HL-60 (cell line): ENCODE measurements around the gene PGAM2.

Source experiments
- DNase-seq, 2 experiments: peaks; one replicate each; pipeline ENCODE4 v3.0.0-alpha.2; 2010 to 2020; ENCODE audit warnings: low read depth in 1 of 2, low spot score in 1 of 2
- H3K27ac ChIP-seq: fragments of 250-450 bp; sonication (Bioruptor Pico); replicated peaks from 2 replicates; pipeline ENCODE4 v1.5.1; 2020; ENCODE audit warnings: mild to moderate bottlenecking, moderate library complexity
- H3K27me3 ChIP-seq: fragments of 250-450 bp; sonication (Bioruptor Pico); 2 replicates; pipeline ENCODE4 v1.5.1; 2021; ENCODE audit warnings: mild to moderate bottlenecking, moderate library complexity; ENCODE audit not compliant: insufficient read depth, poor library complexity, severe bottlenecking
- H3K4me3 ChIP-seq: replicated peaks from 2 replicates; pipeline ENCODE4 v1.5.1; 2011; ENCODE audit warnings: mild to moderate bottlenecking, control low read depth, low read length; ENCODE audit not compliant: insufficient read depth
- GABPA ChIP-seq: IDR thresholded peaks from 2 replicates; pipeline ENCODE4 v1.6.1; 2012; ENCODE audit warnings: low read depth
- POLR2AphosphoS5 ChIP-seq: IDR thresholded peaks from 2 replicates; pipeline ENCODE4 v1.6.1; 2012; ENCODE audit warnings: low read depth
- SPI1 ChIP-seq: IDR thresholded peaks from 2 replicates; pipeline ENCODE4 v1.6.1; 2012; ENCODE audit warnings: low read depth, mild to moderate bottlenecking, borderline replicate concordance
- TF ChIP-seq, protein P1 (sequence below): IDR thresholded peaks from 2 replicates; pipeline ENCODE4 v1.6.1; 2012; ENCODE audit warnings: low read depth; ENCODE audit not compliant: insufficient replicate concordance
- TF ChIP-seq, protein P2 (sequence below): IDR thresholded peaks from one replicate; pipeline ENCODE4 v1.5.1; 2011; ENCODE audit warnings: low read length, control low read depth, inconsistent platforms; ENCODE audit not compliant: insufficient read depth

PGAM2 gene

DNA sequence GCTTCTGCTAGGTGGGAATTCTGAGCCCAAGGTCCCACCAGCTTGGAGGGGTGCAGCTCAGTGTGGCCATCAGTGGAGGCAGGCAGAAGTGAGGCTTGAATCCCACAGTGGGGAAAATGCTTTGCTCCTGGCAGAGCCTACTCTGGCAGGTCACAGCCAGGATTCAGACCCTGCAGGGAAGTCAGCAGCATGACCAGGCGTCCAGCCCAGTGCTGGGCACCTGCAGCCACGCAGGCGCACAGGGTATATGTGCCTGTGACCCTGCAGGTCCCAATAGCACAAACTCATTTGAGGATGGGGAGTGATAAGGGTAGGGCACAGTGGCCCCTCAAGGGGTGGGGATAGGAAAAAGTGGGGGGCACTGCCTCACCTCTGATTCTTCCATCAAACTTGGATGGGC is 30.4 kb upstream of the PGAM2 start:
- DNase-seq, result no peak
- TF ChIP-seq, protein P1, sequence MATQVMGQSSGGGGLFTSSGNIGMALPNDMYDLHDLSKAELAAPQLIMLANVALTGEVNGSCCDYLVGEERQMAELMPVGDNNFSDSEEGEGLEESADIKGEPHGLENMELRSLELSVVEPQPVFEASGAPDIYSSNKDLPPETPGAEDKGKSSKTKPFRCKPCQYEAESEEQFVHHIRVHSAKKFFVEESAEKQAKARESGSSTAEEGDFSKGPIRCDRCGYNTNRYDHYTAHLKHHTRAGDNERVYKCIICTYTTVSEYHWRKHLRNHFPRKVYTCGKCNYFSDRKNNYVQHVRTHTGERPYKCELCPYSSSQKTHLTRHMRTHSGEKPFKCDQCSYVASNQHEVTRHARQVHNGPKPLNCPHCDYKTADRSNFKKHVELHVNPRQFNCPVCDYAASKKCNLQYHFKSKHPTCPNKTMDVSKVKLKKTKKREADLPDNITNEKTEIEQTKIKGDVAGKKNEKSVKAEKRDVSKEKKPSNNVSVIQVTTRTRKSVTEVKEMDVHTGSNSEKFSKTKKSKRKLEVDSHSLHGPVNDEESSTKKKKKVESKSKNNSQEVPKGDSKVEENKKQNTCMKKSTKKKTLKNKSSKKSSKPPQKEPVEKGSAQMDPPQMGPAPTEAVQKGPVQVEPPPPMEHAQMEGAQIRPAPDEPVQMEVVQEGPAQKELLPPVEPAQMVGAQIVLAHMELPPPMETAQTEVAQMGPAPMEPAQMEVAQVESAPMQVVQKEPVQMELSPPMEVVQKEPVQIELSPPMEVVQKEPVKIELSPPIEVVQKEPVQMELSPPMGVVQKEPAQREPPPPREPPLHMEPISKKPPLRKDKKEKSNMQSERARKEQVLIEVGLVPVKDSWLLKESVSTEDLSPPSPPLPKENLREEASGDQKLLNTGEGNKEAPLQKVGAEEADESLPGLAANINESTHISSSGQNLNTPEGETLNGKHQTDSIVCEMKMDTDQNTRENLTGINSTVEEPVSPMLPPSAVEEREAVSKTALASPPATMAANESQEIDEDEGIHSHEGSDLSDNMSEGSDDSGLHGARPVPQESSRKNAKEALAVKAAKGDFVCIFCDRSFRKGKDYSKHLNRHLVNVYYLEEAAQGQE, result no peak
- no peak for TF ChIP-seq POLR2AphosphoS5
- no peak for TF ChIP-seq GABPA
- TF ChIP-seq, protein P2, sequence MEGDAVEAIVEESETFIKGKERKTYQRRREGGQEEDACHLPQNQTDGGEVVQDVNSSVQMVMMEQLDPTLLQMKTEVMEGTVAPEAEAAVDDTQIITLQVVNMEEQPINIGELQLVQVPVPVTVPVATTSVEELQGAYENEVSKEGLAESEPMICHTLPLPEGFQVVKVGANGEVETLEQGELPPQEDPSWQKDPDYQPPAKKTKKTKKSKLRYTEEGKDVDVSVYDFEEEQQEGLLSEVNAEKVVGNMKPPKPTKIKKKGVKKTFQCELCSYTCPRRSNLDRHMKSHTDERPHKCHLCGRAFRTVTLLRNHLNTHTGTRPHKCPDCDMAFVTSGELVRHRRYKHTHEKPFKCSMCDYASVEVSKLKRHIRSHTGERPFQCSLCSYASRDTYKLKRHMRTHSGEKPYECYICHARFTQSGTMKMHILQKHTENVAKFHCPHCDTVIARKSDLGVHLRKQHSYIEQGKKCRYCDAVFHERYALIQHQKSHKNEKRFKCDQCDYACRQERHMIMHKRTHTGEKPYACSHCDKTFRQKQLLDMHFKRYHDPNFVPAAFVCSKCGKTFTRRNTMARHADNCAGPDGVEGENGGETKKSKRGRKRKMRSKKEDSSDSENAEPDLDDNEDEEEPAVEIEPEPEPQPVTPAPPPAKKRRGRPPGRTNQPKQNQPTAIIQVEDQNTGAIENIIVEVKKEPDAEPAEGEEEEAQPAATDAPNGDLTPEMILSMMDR, result no peak
- Histone ChIP-seq H3K27me3 (no peaks in the 10 kb centered on the region), H3K4me3 (no peak overlapping the region), H3K27ac (no peak overlapping the region)

DNA sequence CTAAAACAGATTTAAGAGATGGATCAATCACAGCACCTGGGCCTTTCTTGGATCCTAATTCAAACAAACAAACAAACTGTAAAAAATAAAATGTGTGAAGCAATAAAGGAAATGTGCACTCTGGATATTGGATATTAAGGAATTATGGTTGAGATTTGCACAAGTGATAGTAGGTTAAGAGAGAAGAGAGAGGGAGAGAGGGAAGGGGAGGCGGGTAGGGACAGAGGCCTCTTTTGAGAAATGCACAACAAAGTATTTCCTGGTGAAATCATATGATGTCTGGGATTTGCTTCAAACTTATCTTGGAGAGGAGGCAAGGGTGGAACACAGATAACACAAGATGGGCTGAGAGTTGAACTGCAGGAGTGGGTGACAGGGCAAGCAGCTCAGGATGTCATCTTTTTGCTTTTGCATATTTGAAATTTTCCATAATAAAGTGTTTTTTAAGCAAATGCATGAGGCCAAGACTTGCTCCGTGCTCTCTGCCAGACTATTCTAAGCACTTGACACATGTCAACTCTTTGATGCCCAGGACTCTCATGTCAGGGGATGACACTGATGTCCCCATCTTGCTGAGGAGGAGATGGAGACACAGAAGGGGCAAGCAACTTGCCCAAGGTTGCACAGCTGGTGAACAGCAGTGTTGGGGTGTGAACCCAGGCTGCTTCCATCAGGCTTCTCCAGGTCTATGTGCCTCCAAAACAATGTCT is 29.7 kb upstream of the PGAM2 start:
- Histone ChIP-seq H3K27ac (no peak overlapping the region), H3K27me3 (no peaks in the 10 kb centered on the region), H3K4me3 (no peak overlapping the region)
- TF ChIP-seq, protein P1, result no peak
- DNase-seq, result no peak

DNA sequence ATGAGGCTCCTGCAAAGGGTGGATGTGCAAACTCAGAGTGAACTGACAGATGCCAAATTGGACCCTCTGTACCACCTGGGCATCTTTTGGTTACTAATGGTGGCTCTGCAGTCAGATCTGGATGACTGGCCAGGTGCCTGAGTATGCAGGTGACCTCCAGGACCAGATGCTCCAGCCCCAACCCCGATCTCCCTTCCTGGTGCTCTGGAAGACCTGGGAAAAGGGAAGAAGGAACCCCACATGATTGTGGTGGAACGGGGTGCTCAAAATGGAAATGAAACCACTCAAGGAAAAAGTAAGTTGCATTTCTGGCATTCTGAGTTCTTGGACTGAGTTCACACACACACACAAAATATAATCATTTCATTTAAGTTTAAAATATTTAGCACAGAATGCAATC is 29.0 kb upstream of the PGAM2 start:
- Histone ChIP-seq H3K27me3 (no peaks in the 10 kb centered on the region), H3K4me3 (no peak overlapping the region), H3K27ac (no peak overlapping the region)
- TF ChIP-seq, protein P1, result no peak
- TF ChIP-seq SPI1 (no peak), POLR2AphosphoS5 (no peak), GABPA (no peak)
- TF ChIP-seq, protein P2, result no peak
- no peak for DNase-seq
